Activated T-helper 1 cell treated with Interleukin-2 at 50 U/mL for 16 hours (primary cell): Measurements from ENCODE around the gene CDK15.
"Not testable (repeated sequence)": the region's sequence is repeated elsewhere in the genome, so short reads cannot be mapped to it uniquely, and the experiment has no call there.

Source experiments
- DNase-seq: peaks from one replicate; pipeline ENCODE4 v3.0.0-alpha.2; 2020; ENCODE audit warnings: low read depth

CDK15 gene

GRCh38 chr2:201790291-201790690 is 16.0 kb upstream of the CDK15 start:
- DNase-seq = no peak

- DNase-seq = no peak
These were observed 15.3 kb upstream of the CDK15 start for GRCh38 chr2:201790989-201791388.

GRCh38 chr2:201793631-201794030 is 12.7 kb upstream of the CDK15 start:
- DNase-seq = no peak

GRCh38 chr2:201794294-201794693 is 12.0 kb upstream of the CDK15 start:
- no peak for DNase-seq

- DNase-seq = no peak
These were observed 10.5 kb upstream of the CDK15 start for GRCh38 chr2:201795607-201796477.

GRCh38 chr2:201796478-201796865 is 9.9 kb upstream of the CDK15 start:
- DNase-seq = no peak

GRCh38 chr2:201797175-201797840 is 9.0 kb upstream of the CDK15 start:
- no peak for DNase-seq

GRCh38 chr2:201798252-201798913 is 8.0 kb upstream of the CDK15 start:
- DNase-seq = no peak

- not testable (repeated sequence) for DNase-seq
These were observed 7.4 kb upstream of the CDK15 start for GRCh38 chr2:201798914-201799285.

GRCh38 chr2:201807452-201807999 is 1.2 kb downstream of the CDK15 start:
- DNase-seq = no peak

GRCh38 chr2:201808027-201808426 is 1.7 kb downstream of the CDK15 start:
- DNase-seq = no peak

GRCh38 chr2:201809633-201810032 is 3.3 kb downstream of the CDK15 start:
- no peak for DNase-seq

GRCh38 chr2:201810604-201811003 is 4.3 kb downstream of the CDK15 start:
- not testable (repeated sequence) for DNase-seq

GRCh38 chr2:201813996-201814760 is 7.8 kb downstream of the CDK15 start:
- no peak for DNase-seq

GRCh38 chr2:201816657-201817575 is 10.6 kb downstream of the CDK15 start:
- no peak for DNase-seq

GRCh38 chr2:201820383-201821007 is 14.2 kb downstream of the CDK15 start:
- DNase-seq = no peak

- no peak for DNase-seq
These were observed 14.7 kb downstream of the CDK15 start for GRCh38 chr2:201821080-201821479.

GRCh38 chr2:201824212-201824611 is 17.9 kb downstream of the CDK15 start:
- no peak for DNase-seq

- DNase-seq = no peak
These were observed 21.3 kb downstream of the CDK15 start for GRCh38 chr2:201827621-201828020.

- DNase-seq = no peak
These were observed 21.9 kb downstream of the CDK15 start for GRCh38 chr2:201828220-201828619.
